Naive thymus-derived CD4-positive, alpha-beta T cell (primary cell): ENCODE measurements around the gene GRM5. TPM values are rescaled to one million over a fixed set of nuclear protein-coding genes. Genes with fewer than 3 reads are reported as not detected.
"Not testable (repeated sequence)": the region's sequence is repeated elsewhere in the genome, so short reads cannot be mapped to it uniquely, and the experiment has no call there.

Source experiments
- ATAC-seq: fragments of 150-1000 bp; cut with Tn5 transposase; 2 replicates; pipeline ENCODE4 v1.10.0; 2021; ENCODE audit warnings: mild to moderate bottlenecking, moderate library complexity
- CTCF ChIA-PET: fragments of 350-600 bp; sonication (Branson Sonifier 250); formaldehyde crosslinking; loops from one replicate; lab custom pipeline; 2021; ENCODE audit warnings: antibody characterized with exemption; lab: Charles Lee
- POLR2A ChIA-PET: fragments of 350-600 bp; sonication (Branson Sonifier 250); formaldehyde crosslinking; loops from one replicate; lab custom pipeline; 2021; ENCODE audit warnings: antibody characterized with exemption, inconsistent platforms; lab: Charles Lee
- DNase-seq, 9 donors: peaks; one replicate each; pipeline versions ENCODE4 v3.0.0 to v3.0.0-alpha.2; 2020 to 2022; ENCODE audit warnings: mixed read lengths in 1 of 9
- H3K27ac ChIP-seq: one replicate; pipeline ENCODE4 v1.7.0; 2013; ENCODE audit warnings: mild to moderate bottlenecking, low read depth, low read length, moderate library complexity
- H3K27me3 ChIP-seq, 2 donors: one replicate each; pipeline ENCODE4 v1.7.0; 2013; ENCODE audit warnings: low read length in 2 of 2, mild to moderate bottlenecking in 2 of 2, moderate library complexity in 2 of 2; ENCODE audit not compliant: control insufficient read depth in 2 of 2, insufficient read depth in 2 of 2
- H3K36me3 ChIP-seq, 3 experiments: 1 replicate in 2 of 3; 2 replicates in 1 of 3; pipeline ENCODE4 v1.7.0; 2013; ENCODE audit warnings: low read length in 3 of 3, mild to moderate bottlenecking in 3 of 3, moderate library complexity in 1 of 3; ENCODE audit not compliant: insufficient read depth in 3 of 3, control insufficient read depth in 2 of 3
- H3K4me1 ChIP-seq, 2 donors: one replicate each; pipeline ENCODE4 v1.7.0; 2013; ENCODE audit warnings: low read length in 2 of 2, mild to moderate bottlenecking in 2 of 2, moderate library complexity in 1 of 2; ENCODE audit not compliant: control insufficient read depth in 2 of 2, insufficient read depth in 2 of 2
- H3K4me3 ChIP-seq: 2 replicates; pipeline ENCODE4 v1.7.0; 2013; ENCODE audit warnings: mild to moderate bottlenecking, low read length
- H3K9me3 ChIP-seq, 3 experiments: 1 replicate in 2 of 3; 2 replicates in 1 of 3; pipeline ENCODE4 v1.7.0; 2013; ENCODE audit warnings: low read length in 3 of 3; ENCODE audit not compliant: control insufficient read depth in 2 of 3
- H3K27ac Mint-ChIP-seq, 9 donors: one replicate each; pipeline ENCODE4 v1.8.0; 2020 to 2022; ENCODE audit warnings: mixed read lengths in 9 of 9, mild to moderate bottlenecking in 8 of 9, moderate library complexity in 5 of 9, inconsistent platforms in 2 of 9
- H3K27me3 Mint-ChIP-seq, 5 donors: one replicate each; pipeline ENCODE4 v1.8.0; 2021 to 2022; ENCODE audit warnings: mixed read lengths in 5 of 5, mild to moderate bottlenecking in 1 of 5
- H3K36me3 Mint-ChIP-seq, 5 donors: one replicate each; pipeline ENCODE4 v1.8.0; 2020 to 2022; ENCODE audit warnings: mixed read lengths in 5 of 5, mild to moderate bottlenecking in 3 of 5, inconsistent platforms in 1 of 5
- H3K4me1 Mint-ChIP-seq, 7 donors: one replicate each; pipeline ENCODE4 v1.8.0; 2020 to 2022; ENCODE audit warnings: mixed read lengths in 7 of 7, mild to moderate bottlenecking in 3 of 7, inconsistent platforms in 1 of 7
- H3K4me3 Mint-ChIP-seq, 10 donors: one replicate each; pipeline ENCODE4 v1.8.0; 2020 to 2022; ENCODE audit warnings: mild to moderate bottlenecking in 10 of 10, mixed read lengths in 10 of 10, moderate library complexity in 6 of 10, inconsistent platforms in 2 of 10
- H3K9me3 Mint-ChIP-seq, 11 donors: one replicate each; pipeline ENCODE4 v1.8.0; 2020 to 2022; ENCODE audit warnings: mixed read lengths in 11 of 11, mild to moderate bottlenecking in 4 of 11, inconsistent platforms in 1 of 11, moderate library complexity in 1 of 11
- intact Hi-C, 2 donors: fragments of 100-400 bp; cut with micrococcal nuclease; formaldehyde crosslinking; loops; one replicate each; pipeline ENCODE4 v1.15.1; 2023
- polyA plus RNA-seq, 2 donors: library from polyadenylated mRNA; unstranded; fragments of 300-500 nt; fragmentation: Illumina TruSeq; gene quantifications; one replicate each; pipeline ENCODE4 v1.2.3, GENCODE V29; 2021
- total RNA-seq, 6 experiments: library from RNA in 5 of 6; stranded (reverse) in 5 of 6; gene quantifications; 1 replicate in 5 of 6; 2 replicates in 1 of 6; pipeline ENCODE4 v1.2.3 and lab custom pipeline; 2021 to 2026

Gene GRM5
- total and polyA plus RNA-seq, 7 experiments from 2014 or later, result not detected

DNA sequence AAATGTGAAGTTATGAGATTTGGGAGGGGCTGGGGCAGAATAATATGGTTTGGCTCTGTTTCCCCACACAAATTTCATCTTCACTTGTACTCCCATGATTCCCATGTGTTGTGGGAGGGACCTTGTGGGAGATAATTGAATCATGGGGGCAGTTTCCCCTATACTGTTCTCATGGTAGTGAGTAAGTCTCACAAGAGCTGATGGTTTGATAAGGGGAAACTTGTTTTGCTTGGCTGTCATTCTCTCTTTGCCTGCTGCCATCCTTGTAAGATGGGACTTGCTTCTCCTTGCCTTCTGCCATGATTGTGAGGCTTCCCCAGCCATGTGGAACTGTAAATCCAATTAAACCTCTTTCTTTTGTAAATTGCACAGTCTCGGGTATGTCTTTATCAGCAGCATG is 531.1 kb downstream of the GRM5 start:
- H3K36me3 Mint-ChIP-seq, H3K9me3 ChIP-seq, intact Hi-C loops, POLR2A ChIA-PET, H3K36me3 ChIP-seq, DNase-seq, H3K4me3 ChIP-seq, ATAC-seq, H3K4me3 Mint-ChIP-seq, H3K9me3 Mint-ChIP-seq, H3K27me3 ChIP-seq, H3K4me1 ChIP-seq, H3K27ac Mint-ChIP-seq, H3K27ac ChIP-seq: not testable (repeated sequence)
- H3K27me3 Mint-ChIP-seq, result peaks cover 0 to 11% (median 6%) of the 10 kb centered on the region in 5 donors
- H3K4me1 Mint-ChIP-seq, result peaks cover 0 to 15% (median 0%) of the 10 kb centered on the region in 7 donors
- CTCF ChIA-PET, result interaction anchor here (1.0 kb wide), 1 partner anchor 9 kb away, joined by 3 read pairs; no protein-coding TSS in a partner anchor

DNA sequence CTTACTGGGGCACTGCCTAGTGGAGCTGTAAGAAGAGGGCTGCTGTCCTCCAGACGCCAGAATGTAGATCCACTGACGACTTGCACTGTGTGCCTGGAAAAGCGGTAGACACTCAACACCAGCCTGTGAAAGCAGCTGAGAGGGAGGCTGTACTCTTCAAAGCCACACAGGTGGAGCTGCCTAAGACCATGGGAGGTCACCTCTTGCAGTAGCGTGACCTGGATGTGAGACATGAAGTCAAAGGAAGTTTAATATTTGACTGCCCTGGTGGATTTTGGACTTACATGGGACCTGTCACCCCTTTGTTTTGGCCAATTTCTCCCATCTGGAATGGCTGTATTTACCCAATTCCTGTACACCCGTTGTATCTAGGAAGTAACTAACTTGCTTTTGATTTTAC is 531.6 kb downstream of the GRM5 start:
- peaks cover 0 to 15% (median 0%) of the 10 kb centered on the region in 7 donors for H3K4me1 Mint-ChIP-seq

DNA sequence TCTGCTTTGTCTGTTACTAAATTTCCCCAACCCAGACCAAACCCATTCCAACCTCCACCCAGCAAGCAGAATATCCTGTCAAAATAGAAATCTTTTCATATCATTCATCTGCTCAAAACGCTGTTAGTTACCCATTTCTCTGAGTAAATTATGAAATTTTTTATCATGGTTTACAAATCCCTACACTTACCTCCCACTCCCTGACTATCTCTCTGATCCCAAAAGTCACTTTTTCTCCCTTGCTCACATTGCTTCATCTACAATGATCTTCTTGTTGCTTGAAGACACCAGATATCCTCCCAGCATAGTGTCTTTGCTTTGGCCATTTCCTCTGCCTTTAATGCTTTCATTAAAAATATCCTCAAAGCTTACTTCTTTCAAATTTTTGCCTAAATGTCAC is 532.8 kb downstream of the GRM5 start:
- peaks cover 0 to 5% (median 0%) of the 10 kb centered on the region in 5 donors for H3K36me3 Mint-ChIP-seq
- no peak overlapping the region for H3K4me3 ChIP-seq
- no peaks in the 10 kb centered on the region for H3K4me1 ChIP-seq
- ATAC-seq (no peak), DNase-seq (no peak)
- no peaks in the 10 kb centered on the region for H3K9me3 ChIP-seq
- CTCF ChIA-PET, result no interaction called here
- POLR2A ChIA-PET, result no interaction called here
- peaks cover 0 to 15% (median 0%) of the 10 kb centered on the region in 7 donors for H3K4me1 Mint-ChIP-seq
- H3K27me3 Mint-ChIP-seq, result peaks cover 0 to 13% (median 11%) of the 10 kb centered on the region in 5 donors
- no peak overlapping the region for H3K27ac Mint-ChIP-seq
- H3K27ac ChIP-seq, result no peak overlapping the region
- peaks cover 0 to 8% (median 0%) of the 10 kb centered on the region in 11 donors for H3K9me3 Mint-ChIP-seq
- no peak overlapping the region for H3K4me3 Mint-ChIP-seq
- intact Hi-C loops, result no loop called here
- no peaks in the 10 kb centered on the region for H3K36me3 ChIP-seq
- H3K27me3 ChIP-seq, result no peaks in the 10 kb centered on the region

More for the DNA sequence above, 531.6 kb downstream of the GRM5 start:
- Mint-ChIP-seq H3K9me3 (peaks cover 0 to 8% (median 0%) of the 10 kb centered on the region in 11 donors), H3K27me3 (peaks cover 0 to 12% (median 8%) of the 10 kb centered on the region in 5 donors), H3K27ac (no peak overlapping the region), H3K4me3 (no peak overlapping the region), H3K36me3 (peaks cover 0 to 5% (median 0%) of the 10 kb centered on the region in 5 donors)
- Histone ChIP-seq H3K27ac (no peak overlapping the region), H3K36me3 (no peaks in the 10 kb centered on the region), H3K27me3 (no peaks in the 10 kb centered on the region), H3K4me3 (no peak overlapping the region), H3K9me3 (no peaks in the 10 kb centered on the region), H3K4me1 (no peaks in the 10 kb centered on the region)
- DNase-seq (no peak), ATAC-seq (no peak)
- ChIA-PET POLR2A (no interaction called here), CTCF (no interaction called here)
- intact Hi-C loops, result no loop called here

- ChIA-PET POLR2A (no interaction called here), CTCF (no interaction called here)
- Mint-ChIP-seq H3K27ac (no peak overlapping the region), H3K36me3 (peaks cover 0 to 5% (median 0%) of the 10 kb centered on the region in 5 donors), H3K4me1 (peaks cover 0 to 15% (median 0%) of the 10 kb centered on the region in 7 donors), H3K27me3 (peaks cover 0 to 21% (median 11%) of the 10 kb centered on the region in 5 donors), H3K4me3 (no peak overlapping the region), H3K9me3 (peaks cover 0 to 8% (median 0%) of the 10 kb centered on the region in 11 donors)
- ATAC-seq (no peak), DNase-seq (no peak)
- Histone ChIP-seq H3K27ac (no peak overlapping the region), H3K9me3 (no peaks in the 10 kb centered on the region), H3K27me3 (no peaks in the 10 kb centered on the region), H3K36me3 (no peaks in the 10 kb centered on the region), H3K4me3 (no peak overlapping the region), H3K4me1 (no peaks in the 10 kb centered on the region)
- intact Hi-C loops, result no loop called here
Measured at GRCh38 chr11:88531831-88532230, 534.0 kb downstream of the GRM5 start.

DNA sequence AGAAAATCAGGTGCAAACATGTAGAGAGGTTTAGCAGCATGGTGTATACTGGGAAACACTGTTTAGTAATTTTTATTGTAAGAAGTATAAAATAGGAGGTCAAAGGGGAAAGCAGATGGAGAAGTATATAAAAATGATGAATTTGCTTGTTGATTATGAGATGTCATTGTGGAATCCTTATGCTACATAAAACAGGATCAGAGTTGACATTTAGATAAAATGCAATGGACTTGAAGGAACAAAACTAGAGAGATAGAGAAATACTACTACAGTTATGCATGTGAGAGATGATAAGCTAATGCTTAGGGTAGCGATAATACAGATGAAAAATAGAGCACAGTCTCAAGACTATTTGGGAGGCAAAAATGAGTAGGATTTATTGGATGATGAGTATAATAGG is 536.4 kb downstream of the GRM5 start:
- no peaks in the 10 kb centered on the region for H3K4me1 Mint-ChIP-seq
- Histone ChIP-seq H3K9me3 (no peaks in the 10 kb centered on the region), H3K4me1 (no peaks in the 10 kb centered on the region), H3K27ac (no peak overlapping the region), H3K4me3 (no peak overlapping the region), H3K27me3 (no peaks in the 10 kb centered on the region), H3K36me3 (no peaks in the 10 kb centered on the region)
- no peak for DNase-seq
- intact Hi-C loops, result no loop called here
- H3K36me3 Mint-ChIP-seq, result peaks cover 0 to 2% (median 0%) of the 10 kb centered on the region in 5 donors
- H3K27me3 Mint-ChIP-seq, result peaks cover 0 to 23% (median 7%) of the 10 kb centered on the region in 5 donors
- no peak overlapping the region for H3K27ac Mint-ChIP-seq
- peaks cover 0 to 7% (median 0%) of the 10 kb centered on the region in 11 donors for H3K9me3 Mint-ChIP-seq
- no peak for ATAC-seq
- CTCF ChIA-PET, result no interaction called here
- no peak overlapping the region for H3K4me3 Mint-ChIP-seq
- POLR2A ChIA-PET, result no interaction called here

GRCh38 chr11:88523386-88524071 is 542.3 kb downstream of the GRM5 start:
- H3K9me3 Mint-ChIP-seq, result peaks cover 0 to 3% (median 0%) of the 10 kb centered on the region in 11 donors
- no peak for ATAC-seq
- CTCF ChIA-PET, result no interaction called here
- H3K27ac Mint-ChIP-seq, result no peak overlapping the region
- no peaks in the 10 kb centered on the region for H3K4me1 ChIP-seq
- no peak for DNase-seq
- no peaks in the 10 kb centered on the region for H3K9me3 ChIP-seq
- H3K4me3 Mint-ChIP-seq, result no peak overlapping the region
- no peaks in the 10 kb centered on the region for H3K27me3 ChIP-seq
- H3K27me3 Mint-ChIP-seq, result peaks cover 0 to 20% (median 0%) of the 10 kb centered on the region in 5 donors
- no peak overlapping the region for H3K27ac ChIP-seq
- no peaks in the 10 kb centered on the region for H3K4me1 Mint-ChIP-seq
- intact Hi-C loops, result no loop called here
- no peaks in the 10 kb centered on the region for H3K36me3 ChIP-seq
- no peak overlapping the region for H3K4me3 ChIP-seq
- POLR2A ChIA-PET, result no interaction called here
- no peaks in the 10 kb centered on the region for H3K36me3 Mint-ChIP-seq
